SJCRH30 (cell line): Measurements from ENCODE around the gene PPM1L. TPM values are rescaled to one million over a fixed set of nuclear protein-coding genes. Genes with fewer than 3 reads are reported as not detected.
"Not testable (repeated sequence)": the region's sequence is repeated elsewhere in the genome, so short reads cannot be mapped to it uniquely, and the experiment has no call there.

Experiments used
- DNase-seq, 2 experiments: peaks; one replicate each; pipeline ENCODE4 v3.0.0-alpha.2; 2015 to 2020
- H3K27ac ChIP-seq: fragments of 250-450 bp; sonication (Bioruptor Pico); 2 replicates; pipeline ENCODE4 v1.5.1; 2020; ENCODE audit warnings: mild to moderate bottlenecking, moderate library complexity
- H3K27me3 ChIP-seq: fragments of 250-450 bp; sonication (Bioruptor Pico); 2 replicates; pipeline ENCODE4 v1.5.1; 2020; ENCODE audit warnings: mild to moderate bottlenecking, moderate library complexity
- H3K36me3 ChIP-seq: fragments of 250-450 bp; sonication (Bioruptor Pico); 2 replicates; pipeline ENCODE4 v1.5.1; 2020; ENCODE audit warnings: mild to moderate bottlenecking, moderate library complexity
- H3K4me1 ChIP-seq: fragments of 250-450 bp; sonication (Bioruptor Pico); 2 replicates; pipeline ENCODE4 v1.5.1; 2020; ENCODE audit warnings: mild to moderate bottlenecking, moderate library complexity
- H3K4me3 ChIP-seq: fragments of 250-450 bp; sonication (Bioruptor Pico); 2 replicates; pipeline ENCODE4 v1.5.1; 2020; ENCODE audit warnings: mild to moderate bottlenecking, moderate library complexity
- H3K9me3 ChIP-seq: fragments of 250-450 bp; sonication (Bioruptor Pico); replicated peaks from 2 replicates; pipeline ENCODE4 v1.5.1; 2020; ENCODE audit warnings: mild to moderate bottlenecking, moderate library complexity
- total RNA-seq: library from RNA; depleted of rRNA; stranded (reverse); fragments of >200 nt; shearing (Covaris generic); gene quantifications from 2 replicates; pipeline ENCODE4 v1.2.3, GENCODE V29; 2014

PPM1L gene
- total RNA-seq, 1 experiment from 2014 or later, result 4.2 TPM

GRCh38 chr3:160977773-160978172, 221.7 kb downstream of the PPM1L start:
- Histone ChIP-seq H3K9me3 (no peaks in the 10 kb centered on the region), H3K27me3 (no peaks in the 10 kb centered on the region), H3K4me3 (no peak overlapping the region), H3K4me1 (peaks cover 3% of the 10 kb centered on the region; the same call in 1 of the 2 replicates), H3K36me3 (no peaks in the 10 kb centered on the region), H3K27ac (no peak overlapping the region)
- no peak for DNase-seq

GRCh38 chr3:160980740-160981139, 224.7 kb downstream of the PPM1L start:
- no peaks in the 10 kb centered on the region for H3K9me3 ChIP-seq
- DNase-seq, result no peak
- no peaks in the 10 kb centered on the region for H3K4me1 ChIP-seq
- H3K27ac ChIP-seq, result no peak overlapping the region
- H3K36me3 ChIP-seq, result no peaks in the 10 kb centered on the region
- no peak overlapping the region for H3K4me3 ChIP-seq
- H3K27me3 ChIP-seq, result no peaks in the 10 kb centered on the region

- no peak for DNase-seq
- Histone ChIP-seq H3K27ac (no peak overlapping the region), H3K4me1 (no peaks in the 10 kb centered on the region), H3K36me3 (no peaks in the 10 kb centered on the region), H3K9me3 (no peaks in the 10 kb centered on the region), H3K27me3 (no peaks in the 10 kb centered on the region), H3K4me3 (no peak overlapping the region)
Observed at GRCh38 chr3:160981217-160981938, 225.3 kb downstream of the PPM1L start.

GRCh38 chr3:160982491-160982890, 226.5 kb downstream of the PPM1L start:
- Histone ChIP-seq H3K27ac (no peak overlapping the region), H3K4me1 (no peaks in the 10 kb centered on the region), H3K36me3 (no peaks in the 10 kb centered on the region), H3K27me3 (no peaks in the 10 kb centered on the region), H3K9me3 (no peaks in the 10 kb centered on the region), H3K4me3 (no peak overlapping the region)
- DNase-seq, result no peak

GRCh38 chr3:160983900-160984299, 227.9 kb downstream of the PPM1L start:
- not testable (repeated sequence) for H3K27me3 ChIP-seq, H3K27ac ChIP-seq, DNase-seq, H3K36me3 ChIP-seq, H3K4me1 ChIP-seq, H3K4me3 ChIP-seq, H3K9me3 ChIP-seq

- H3K27me3 ChIP-seq, result no peaks in the 10 kb centered on the region
Observed at GRCh38 chr3:160986069-160986468, 230.0 kb downstream of the PPM1L start.

GRCh38 chr3:160987982-160988964, 232.2 kb downstream of the PPM1L start:
- Histone ChIP-seq H3K9me3 (no peaks in the 10 kb centered on the region), H3K36me3 (no peaks in the 10 kb centered on the region), H3K27me3 (no peaks in the 10 kb centered on the region), H3K4me1 (no peaks in the 10 kb centered on the region), H3K27ac (no peak overlapping the region), H3K4me3 (no peak overlapping the region)
- no peak for DNase-seq

More at GRCh38 chr3:160986069-160986468, 230.0 kb downstream of the PPM1L start:
- no peak for DNase-seq
- Histone ChIP-seq H3K4me3 (no peak overlapping the region), H3K27ac (no peak overlapping the region), H3K9me3 (no peaks in the 10 kb centered on the region), H3K36me3 (no peaks in the 10 kb centered on the region), H3K4me1 (no peaks in the 10 kb centered on the region)

GRCh38 chr3:160990446-160990845, 234.4 kb downstream of the PPM1L start:
- no peak for DNase-seq
- Histone ChIP-seq H3K27ac (no peak overlapping the region), H3K9me3 (no peaks in the 10 kb centered on the region), H3K4me3 (no peak overlapping the region), H3K36me3 (no peaks in the 10 kb centered on the region), H3K4me1 (no peaks in the 10 kb centered on the region), H3K27me3 (no peaks in the 10 kb centered on the region)

GRCh38 chr3:160992712-160993111, 236.7 kb downstream of the PPM1L start:
- no peaks in the 10 kb centered on the region for H3K4me1 ChIP-seq
- no peak for DNase-seq
- H3K27ac ChIP-seq, result no peak overlapping the region
- H3K4me3 ChIP-seq, result no peak overlapping the region
- H3K36me3 ChIP-seq, result no peaks in the 10 kb centered on the region
- H3K9me3 ChIP-seq, result no peaks in the 10 kb centered on the region
- H3K27me3 ChIP-seq, result no peaks in the 10 kb centered on the region

GRCh38 chr3:160996811-160997210, 240.8 kb downstream of the PPM1L start:
- no peaks in the 10 kb centered on the region for H3K4me1 ChIP-seq
- H3K4me3 ChIP-seq, result no peak overlapping the region
- DNase-seq, result no peak
- H3K27me3 ChIP-seq, result no peaks in the 10 kb centered on the region
- no peaks in the 10 kb centered on the region for H3K9me3 ChIP-seq
- no peaks in the 10 kb centered on the region for H3K36me3 ChIP-seq
- no peak overlapping the region for H3K27ac ChIP-seq

GRCh38 chr3:160998581-160998980, 242.6 kb downstream of the PPM1L start:
- Histone ChIP-seq H3K27me3 (no peaks in the 10 kb centered on the region), H3K27ac (no peak overlapping the region), H3K4me3 (no peak overlapping the region), H3K9me3 (no peaks in the 10 kb centered on the region), H3K4me1 (no peaks in the 10 kb centered on the region), H3K36me3 (no peaks in the 10 kb centered on the region)
- no peak for DNase-seq

GRCh38 chr3:160999274-160999673, 243.2 kb downstream of the PPM1L start:
- DNase-seq, result peak; percentile 3 to 9
- H3K36me3 ChIP-seq, result no peaks in the 10 kb centered on the region

GRCh38 chr3:161008086-161008485, 252.1 kb downstream of the PPM1L start:
- no peak overlapping the region for H3K27ac ChIP-seq

More at GRCh38 chr3:160999274-160999673, 243.2 kb downstream of the PPM1L start:
- H3K4me3 ChIP-seq, result no peak overlapping the region
- no peaks in the 10 kb centered on the region for H3K9me3 ChIP-seq
- no peaks in the 10 kb centered on the region for H3K27me3 ChIP-seq
- no peaks in the 10 kb centered on the region for H3K4me1 ChIP-seq
- H3K27ac ChIP-seq, result no peak overlapping the region

GRCh38 chr3:161010151-161010550, 254.1 kb downstream of the PPM1L start:
- DNase-seq, result not testable (repeated sequence)

More at GRCh38 chr3:161008086-161008485, 252.1 kb downstream of the PPM1L start:
- no peak for DNase-seq
- Histone ChIP-seq H3K4me3 (no peak overlapping the region), H3K9me3 (no peaks in the 10 kb centered on the region), H3K4me1 (no peaks in the 10 kb centered on the region), H3K27me3 (no peaks in the 10 kb centered on the region), H3K36me3 (no peaks in the 10 kb centered on the region)

More at GRCh38 chr3:161010151-161010550, 254.1 kb downstream of the PPM1L start:
- not testable (repeated sequence) for H3K27ac ChIP-seq, H3K27me3 ChIP-seq, H3K9me3 ChIP-seq, H3K36me3 ChIP-seq, H3K4me3 ChIP-seq, H3K4me1 ChIP-seq
